Loucy (cell line): ENCODE data around the gene ACTA1.

Source experiments
- H2AFZ ChIP-seq: fragments of 200-600 bp; sonication (generic); 2 replicates; pipeline ENCODE4 v1.6.0; 2016; ENCODE audit warnings: antibody characterized with exemption, mild to moderate bottlenecking, low read length, moderate library complexity
- H3F3A ChIP-seq: fragments of 200-600 bp; 2 replicates; pipeline ENCODE4 v1.6.0; 2016; ENCODE audit warnings: antibody characterized with exemption, low read depth, mild to moderate bottlenecking
- H3K27me3 ChIP-seq: fragments of 200-600 bp; sonication (generic); 2 replicates; pipeline ENCODE4 v1.6.1; 2014; ENCODE audit warnings: low read length, mild to moderate bottlenecking; ENCODE audit not compliant: insufficient read depth, poor library complexity, severe bottlenecking
- H3K36me3 ChIP-seq: fragments of 200-600 bp; sonication (generic); 2 replicates; pipeline ENCODE4 v1.6.1; 2016; ENCODE audit warnings: low read length; ENCODE audit not compliant: insufficient read depth
- H3K4me1 ChIP-seq: fragments of 200-600 bp; sonication (generic); 2 replicates; pipeline ENCODE4 v1.5.1; 2014; ENCODE audit warnings: low read length, mild to moderate bottlenecking; ENCODE audit not compliant: insufficient read depth, poor library complexity, severe bottlenecking
- H3K4me2 ChIP-seq: fragments of 200-600 bp; sonication (generic); 2 replicates; pipeline ENCODE4 v1.6.0; 2014; ENCODE audit warnings: antibody characterized with exemption, low read length, low read depth, mild to moderate bottlenecking; ENCODE audit not compliant: poor library complexity, severe bottlenecking
- H3K4me3 ChIP-seq: fragments of 200-600 bp; sonication (generic); 2 replicates; pipeline ENCODE4 v1.5.1; 2014; ENCODE audit warnings: low read length, mild to moderate bottlenecking, mixed read lengths; ENCODE audit not compliant: poor library complexity, severe bottlenecking
- H3K79me2 ChIP-seq: fragments of 200-600 bp; sonication (generic); 2 replicates; pipeline ENCODE4 v1.6.1; 2014; ENCODE audit warnings: low read length; ENCODE audit not compliant: insufficient read depth
- H3K9ac ChIP-seq: fragments of 200-600 bp; sonication (generic); 2 replicates; pipeline ENCODE4 v1.6.0; 2014; ENCODE audit warnings: mild to moderate bottlenecking, low read depth, low read length, moderate library complexity; ENCODE audit not compliant: poor library complexity, severe bottlenecking
- H3K9me2 ChIP-seq: fragments of 200-600 bp; sonication (generic); replicated peaks from 2 replicates; pipeline ENCODE4 v1.6.1; 2016; ENCODE audit warnings: low read depth, low read length, mixed read lengths
- H3K9me3 ChIP-seq: fragments of 200-600 bp; sonication (generic); 2 replicates; pipeline ENCODE4 v1.6.1; 2014; ENCODE audit warnings: mild to moderate bottlenecking, antibody characterized with exemption, low read length, low read depth; ENCODE audit not compliant: insufficient read depth
- H4K20me1 ChIP-seq: fragments of 200-600 bp; sonication (generic); 2 replicates; pipeline ENCODE4 v1.6.0; 2014; ENCODE audit warnings: antibody characterized with exemption, low read length, mild to moderate bottlenecking; ENCODE audit not compliant: insufficient read depth, poor library complexity, severe bottlenecking
- EZH2phosphoT487 ChIP-seq: fragments of 200-600 bp; IDR thresholded peaks from 2 replicates; pipeline ENCODE4 v1.6.1; 2018; ENCODE audit warnings: antibody characterized with exemption, mild to moderate bottlenecking, moderate library complexity, borderline replicate concordance
- TF ChIP-seq, protein P1 (sequence below): fragments of 200-600 bp; sonication (generic); conservative IDR thresholded peaks from 2 replicates; pipeline ENCODE4 v1.5.1; 2014; ENCODE audit warnings: mild to moderate bottlenecking, antibody characterized with exemption, low read length

ACTA1 gene

DNA sequence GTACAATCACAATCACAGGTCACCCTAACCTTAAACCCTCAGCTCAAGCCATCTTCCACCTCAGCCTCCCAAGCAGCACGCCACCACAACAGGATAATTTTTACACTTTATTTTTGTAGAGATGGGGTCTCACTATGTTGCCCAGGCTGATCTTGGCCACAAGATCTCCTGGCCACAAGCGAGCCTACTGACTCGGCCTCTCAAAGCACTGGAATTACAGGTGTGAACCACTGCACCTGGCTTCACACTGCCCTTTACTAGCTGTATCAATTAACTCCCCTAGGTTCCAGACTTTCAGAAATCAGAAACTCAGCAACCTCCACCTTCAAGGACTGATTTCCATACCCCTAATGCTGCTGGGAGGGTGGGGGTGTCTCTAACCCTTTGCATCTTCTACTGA lies 37.3 kb upstream of the ACTA1 start:
- H4K20me1 ChIP-seq: no peaks in the 10 kb centered on the region
- no peak overlapping the region for H3K4me3 ChIP-seq
- H3K4me1 ChIP-seq: no peaks in the 10 kb centered on the region
- no peak overlapping the region for H2AFZ ChIP-seq
- H3K9ac ChIP-seq: no peak overlapping the region
- no peaks in the 10 kb centered on the region for H3K9me2 ChIP-seq
- no peaks in the 10 kb centered on the region for H3K27me3 ChIP-seq
- no peaks in the 10 kb centered on the region for H3K9me3 ChIP-seq
- peaks cover 76% of the 10 kb centered on the region; the same call in 1 of the 2 replicates for H3K36me3 ChIP-seq
- TF ChIP-seq, protein P1, sequence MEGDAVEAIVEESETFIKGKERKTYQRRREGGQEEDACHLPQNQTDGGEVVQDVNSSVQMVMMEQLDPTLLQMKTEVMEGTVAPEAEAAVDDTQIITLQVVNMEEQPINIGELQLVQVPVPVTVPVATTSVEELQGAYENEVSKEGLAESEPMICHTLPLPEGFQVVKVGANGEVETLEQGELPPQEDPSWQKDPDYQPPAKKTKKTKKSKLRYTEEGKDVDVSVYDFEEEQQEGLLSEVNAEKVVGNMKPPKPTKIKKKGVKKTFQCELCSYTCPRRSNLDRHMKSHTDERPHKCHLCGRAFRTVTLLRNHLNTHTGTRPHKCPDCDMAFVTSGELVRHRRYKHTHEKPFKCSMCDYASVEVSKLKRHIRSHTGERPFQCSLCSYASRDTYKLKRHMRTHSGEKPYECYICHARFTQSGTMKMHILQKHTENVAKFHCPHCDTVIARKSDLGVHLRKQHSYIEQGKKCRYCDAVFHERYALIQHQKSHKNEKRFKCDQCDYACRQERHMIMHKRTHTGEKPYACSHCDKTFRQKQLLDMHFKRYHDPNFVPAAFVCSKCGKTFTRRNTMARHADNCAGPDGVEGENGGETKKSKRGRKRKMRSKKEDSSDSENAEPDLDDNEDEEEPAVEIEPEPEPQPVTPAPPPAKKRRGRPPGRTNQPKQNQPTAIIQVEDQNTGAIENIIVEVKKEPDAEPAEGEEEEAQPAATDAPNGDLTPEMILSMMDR: no peak
- no peak for TF ChIP-seq EZH2phosphoT487
- H3F3A ChIP-seq: no peaks in the 10 kb centered on the region
- H3K79me2 ChIP-seq: no peaks in the 10 kb centered on the region
- no peak overlapping the region for H3K4me2 ChIP-seq

DNA sequence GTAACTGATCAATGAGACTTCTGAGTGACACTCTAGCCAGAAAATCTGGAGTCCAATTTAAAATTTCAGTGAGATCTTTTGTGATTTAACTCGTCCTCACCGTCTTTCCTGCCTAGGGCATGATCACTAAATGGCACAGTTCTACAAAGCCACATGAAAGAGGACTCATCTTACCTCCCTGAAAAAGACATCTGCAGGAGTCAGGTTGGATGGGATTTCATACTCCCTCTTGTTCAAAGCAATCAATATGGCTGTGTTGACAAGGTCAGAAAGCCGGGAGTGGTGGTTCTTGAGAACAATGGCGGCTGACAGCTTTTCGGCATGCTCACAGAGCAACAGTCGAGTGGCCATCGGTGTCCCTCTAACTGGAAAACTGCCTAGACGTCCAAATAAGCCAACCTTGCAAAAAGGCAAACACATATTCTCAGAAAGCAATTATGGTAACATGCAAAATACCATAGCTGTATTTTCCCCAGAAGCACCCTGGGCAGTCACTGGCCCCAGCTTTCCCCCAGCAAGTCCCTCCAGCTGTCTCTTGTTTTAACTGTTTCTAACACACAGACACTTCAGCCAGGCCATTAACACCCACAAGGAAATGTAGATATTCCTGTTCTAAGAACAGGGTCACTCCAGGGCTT lies 36.6 kb upstream of the ACTA1 start:
- Histone ChIP-seq H3K36me3 (peaks cover 77% of the 10 kb centered on the region), H3K4me1 (no peaks in the 10 kb centered on the region)
- no peak for TF ChIP-seq EZH2phosphoT487
- TF ChIP-seq, protein P1: no peak

DNA sequence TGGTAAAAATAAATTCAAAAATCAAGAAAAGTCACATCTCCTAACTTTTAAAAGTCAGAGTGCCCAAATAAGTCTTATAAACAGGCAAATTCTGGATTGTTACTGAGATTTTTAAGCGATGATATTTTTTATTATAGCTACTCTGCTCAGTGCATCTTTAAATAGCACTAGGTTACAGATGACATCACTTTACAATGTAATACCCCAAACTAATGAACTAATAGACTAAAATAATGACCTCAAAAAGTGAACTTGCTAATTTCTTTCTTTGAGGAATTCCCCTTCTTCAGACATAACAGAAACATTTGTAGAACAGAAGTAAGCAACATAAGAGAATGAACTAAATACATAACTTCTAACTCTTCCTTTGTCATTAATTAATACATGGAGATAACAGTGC lies 33.0 kb upstream of the ACTA1 start:
- Histone ChIP-seq H3K9me2 (no peaks in the 10 kb centered on the region), H3K9me3 (no peaks in the 10 kb centered on the region), H3F3A (no peaks in the 10 kb centered on the region), H3K79me2 (no peaks in the 10 kb centered on the region), H2AFZ (no peak overlapping the region), H3K36me3 (peaks cover 90% of the 10 kb centered on the region), H3K9ac (no peak overlapping the region), H3K27me3 (no peaks in the 10 kb centered on the region), H3K4me1 (no peaks in the 10 kb centered on the region), H3K4me3 (no peak overlapping the region), H4K20me1 (no peaks in the 10 kb centered on the region), H3K4me2 (no peak overlapping the region)
- TF ChIP-seq, protein P1: no peak
- TF ChIP-seq EZH2phosphoT487: no peak

More for the DNA sequence above, 36.6 kb upstream of the ACTA1 start:
- H3K79me2 ChIP-seq: no peaks in the 10 kb centered on the region
- H3K9me2 ChIP-seq: no peaks in the 10 kb centered on the region
- no peaks in the 10 kb centered on the region for H3K9me3 ChIP-seq
- no peaks in the 10 kb centered on the region for H3K27me3 ChIP-seq
- H2AFZ ChIP-seq: no peak overlapping the region
- no peak overlapping the region for H3K9ac ChIP-seq
- H3K4me3 ChIP-seq: no peak overlapping the region
- H3F3A ChIP-seq: no peaks in the 10 kb centered on the region
- no peaks in the 10 kb centered on the region for H4K20me1 ChIP-seq
- H3K4me2 ChIP-seq: no peak overlapping the region
